ENCODE results near the gene ZNF750. TPM values are rescaled to one million over a fixed set of nuclear protein-coding genes. Genes with fewer than 3 reads are reported as not detected.

Gene ZNF750
- total and polyA plus RNA-seq, 12 donors, result 0.07 to 0.20 (median 0.11) TPM; not detected in 8

DNA sequence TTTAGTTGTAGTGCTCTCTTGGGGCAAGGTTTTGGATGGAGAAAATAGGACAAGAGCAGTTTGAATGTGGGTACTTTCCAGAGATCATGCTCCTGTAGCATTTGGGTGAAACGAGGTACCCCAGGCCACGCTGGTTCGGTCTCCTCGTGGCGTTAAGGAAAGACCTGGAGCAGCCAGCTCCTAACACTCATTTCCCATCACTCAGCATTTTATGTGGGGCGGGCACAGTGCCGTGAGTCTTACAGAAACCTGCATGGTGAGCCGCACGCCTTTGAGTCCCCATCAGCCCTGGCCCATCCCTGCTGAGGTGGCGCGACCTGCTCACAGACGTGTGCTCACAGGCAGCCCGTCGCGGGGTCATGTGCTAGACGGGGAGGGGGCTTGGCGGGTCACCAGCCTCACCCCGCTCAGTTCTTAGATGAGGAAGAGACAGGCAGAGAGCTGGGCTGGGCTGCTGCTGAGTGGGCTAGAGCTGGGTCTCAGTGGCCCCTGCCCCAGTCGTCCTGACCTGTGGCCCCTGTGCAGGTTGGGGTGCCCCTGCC, 50.7 kb downstream of the ZNF750 start:
- H3K27me3 ChIP-seq, result no peaks in the 10 kb centered on the region
- H3K27ac ChIP-seq, result no peak overlapping the region
- DNase-seq, result no peak
- no peak overlapping the region for H3K4me3 ChIP-seq
- TF ChIP-seq POLR2A (IDR thresholded peaks at IDR 0.05), result no peak
- TF ChIP-seq, protein P1, sequence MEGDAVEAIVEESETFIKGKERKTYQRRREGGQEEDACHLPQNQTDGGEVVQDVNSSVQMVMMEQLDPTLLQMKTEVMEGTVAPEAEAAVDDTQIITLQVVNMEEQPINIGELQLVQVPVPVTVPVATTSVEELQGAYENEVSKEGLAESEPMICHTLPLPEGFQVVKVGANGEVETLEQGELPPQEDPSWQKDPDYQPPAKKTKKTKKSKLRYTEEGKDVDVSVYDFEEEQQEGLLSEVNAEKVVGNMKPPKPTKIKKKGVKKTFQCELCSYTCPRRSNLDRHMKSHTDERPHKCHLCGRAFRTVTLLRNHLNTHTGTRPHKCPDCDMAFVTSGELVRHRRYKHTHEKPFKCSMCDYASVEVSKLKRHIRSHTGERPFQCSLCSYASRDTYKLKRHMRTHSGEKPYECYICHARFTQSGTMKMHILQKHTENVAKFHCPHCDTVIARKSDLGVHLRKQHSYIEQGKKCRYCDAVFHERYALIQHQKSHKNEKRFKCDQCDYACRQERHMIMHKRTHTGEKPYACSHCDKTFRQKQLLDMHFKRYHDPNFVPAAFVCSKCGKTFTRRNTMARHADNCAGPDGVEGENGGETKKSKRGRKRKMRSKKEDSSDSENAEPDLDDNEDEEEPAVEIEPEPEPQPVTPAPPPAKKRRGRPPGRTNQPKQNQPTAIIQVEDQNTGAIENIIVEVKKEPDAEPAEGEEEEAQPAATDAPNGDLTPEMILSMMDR (IDR thresholded peaks at IDR 0.05), result no peak
- intact Hi-C loops (cut with DNase I), result no loop called here
- H3K4me1 ChIP-seq (replicated peaks in 1 of 2), result no peaks in the 10 kb centered on the region
- WGBS, 4 donors, result 91 to 94% (median 93%) methylated on average over 17 to 19 of the region's 19 CpGs
- no peaks in the 10 kb centered on the region for H3K9me3 ChIP-seq (replicated peaks in 1 of 3)
- H3K36me3 ChIP-seq (replicated peaks in 1 of 2), result no peaks in the 10 kb centered on the region

DNA sequence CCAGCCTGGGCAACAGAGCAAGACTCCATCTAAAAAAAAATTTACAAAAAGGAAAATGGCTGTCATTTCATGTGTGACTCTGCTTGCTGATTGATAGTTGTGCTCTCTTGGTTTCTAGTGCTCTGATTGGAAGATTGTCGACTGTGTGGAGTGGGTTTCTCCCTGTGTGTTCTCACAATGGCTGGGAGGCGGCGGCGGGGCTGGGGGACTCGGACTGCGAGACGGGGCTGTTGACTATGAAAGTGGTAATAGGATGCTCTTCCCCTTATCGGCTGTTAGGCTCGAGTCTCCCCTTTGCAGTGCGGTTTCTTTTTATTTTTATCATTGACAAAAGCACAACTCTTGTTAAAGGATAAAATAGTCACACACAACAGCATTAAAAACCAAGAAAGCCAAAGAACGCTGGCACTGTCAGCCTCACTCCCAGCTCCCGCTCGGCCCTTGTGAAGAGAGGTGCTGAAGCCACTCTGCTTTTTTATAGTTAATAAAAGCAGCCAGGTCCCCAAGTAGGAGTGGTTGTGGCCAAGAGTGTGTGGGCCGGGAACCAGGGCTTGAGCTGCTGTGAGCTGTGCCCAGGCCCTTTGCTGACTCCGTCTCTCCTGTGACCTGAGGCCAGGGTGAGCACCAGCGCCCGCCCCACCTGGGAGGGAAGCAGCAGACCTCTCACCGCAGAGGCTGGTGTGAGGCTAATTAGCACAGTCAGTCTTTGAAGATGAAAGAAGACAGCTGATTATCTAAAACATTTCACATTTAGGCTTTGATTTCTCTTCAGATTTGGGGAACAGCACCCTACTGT, 51.4 kb downstream of the ZNF750 start:
- H3K4me3 ChIP-seq, result no peak overlapping the region

GRCh38 chr17:82787081-82787848, 52.6 kb downstream of the ZNF750 start:
- Histone ChIP-seq H3K4me1 (replicated peaks in 1 of 2) (no peaks in the 10 kb centered on the region), H3K36me3 (replicated peaks in 1 of 2) (peaks cover 0 to 10% of the 10 kb centered on the region in 2 donors)

More for the DNA sequence above, 51.4 kb downstream of the ZNF750 start:
- Histone ChIP-seq H3K9me3 (replicated peaks in 1 of 3) (no peaks in the 10 kb centered on the region), H3K27me3 (no peaks in the 10 kb centered on the region), H3K36me3 (replicated peaks in 1 of 2) (peaks cover 0 to 2% of the 10 kb centered on the region in 2 donors), H3K4me1 (replicated peaks in 1 of 2) (no peaks in the 10 kb centered on the region), H3K27ac (no peak overlapping the region)
- DNase-seq, result no peak
- no peak for TF ChIP-seq POLR2A (IDR thresholded peaks at IDR 0.05)
- TF ChIP-seq, protein P1 (IDR thresholded peaks at IDR 0.05), result no peak
- intact Hi-C loops (cut with DNase I), result no loop called here
- 93 to 97% (median 95%) methylated on average over 18 of the region's 18 CpGs for WGBS, 4 donors

More at GRCh38 chr17:82787081-82787848, 52.6 kb downstream of the ZNF750 start:
- Histone ChIP-seq H3K27me3 (no peaks in the 10 kb centered on the region), H3K27ac (no peak overlapping the region), H3K9me3 (replicated peaks in 1 of 3) (no peaks in the 10 kb centered on the region), H3K4me3 (no peak overlapping the region)
- 89 to 98% (median 92%) methylated on average over 10 to 27 of the region's 27 CpGs for WGBS, 4 donors
- no peak for DNase-seq
- TF ChIP-seq POLR2A (IDR thresholded peaks at IDR 0.05), result no peak
- TF ChIP-seq, protein P1 (IDR thresholded peaks at IDR 0.05), result no peak
- intact Hi-C loops (cut with DNase I), result no loop called here
